ENCODE results near the gene COL8A2. TPM values are rescaled to one million over a fixed set of nuclear protein-coding genes. Genes with fewer than 3 reads are reported as not detected.
A peak's percentile ranks its signal among the peaks of the same experiment; 100 is the strongest.

Gene COL8A2
- total RNA-seq, 1 experiment from 2014 or later: 2.3 TPM

GRCh38 chr1:36088577-36089392 lies 36.2 kb downstream of the COL8A2 start, which contains the start of gene ADPRS:
Gene ADPRS, plus strand, starts transcription at chr1:36088892. Its CDS starts 13 bp downstream, at chr1:36088905.
- H3K36me3 Mint-ChIP-seq: peaks cover 22% of the 10 kb centered on the region
- no peaks in the 10 kb centered on the region for H3K9me3 Mint-ChIP-seq
- H3K4me1 Mint-ChIP-seq: peaks cover 13% of the 10 kb centered on the region
- ChIA-PET CTCF (interaction anchor here (0.8 kb wide), 1 partner anchor 30 kb away, joined by 3 read pairs; no protein-coding TSS in a partner anchor), POLR2A (no interaction called here)
- peak; percentile 61 for ATAC-seq
- H3K4me3 Mint-ChIP-seq: peak within 1 kb of the TSS; percentile 91
- peak within 1 kb of the TSS; percentile 92 for H3K27ac Mint-ChIP-seq
- DNase-seq (ENCODE audit: low spot score): peak; percentile 89
- H3K27me3 Mint-ChIP-seq (ENCODE audit: low read depth): peaks cover 2% of the 10 kb centered on the region
- TF ChIP-seq NFATC4 (CRISPR knock-in tag; IDR thresholded peaks at IDR 0.05): no peak; the same call in 1 of the 2 replicates
- no peak for TF ChIP-seq ZNF425 (CRISPR knock-in tag; conservative IDR thresholded peaks at IDR 0.05)
- 0 out of 2 replicates have a peak, but pooled peaks have one; percentile 84 for TF ChIP-seq AFF4 (CRISPR knock-in tag; IDR thresholded peaks at IDR 0.05; ENCODE audit: borderline replicate concordance)
- TF ChIP-seq ESRRA (CRISPR knock-in tag; IDR thresholded peaks at IDR 0.05; ENCODE audit: borderline replicate concordance): peak; percentile 86; the same call in 1 of the 2 replicates
- peak; percentile 94 for TF ChIP-seq ZBTB21 (CRISPR knock-in tag; IDR thresholded peaks at IDR 0.05; ENCODE audit: borderline replicate concordance)
- TF ChIP-seq RELA (CRISPR knock-in tag; IDR thresholded peaks at IDR 0.05; ENCODE audit: borderline replicate concordance): peak; percentile 85; the same call in 1 of the 2 replicates
- 0 out of 2 replicates have a peak, but pooled peaks have one; percentile 20 for TF ChIP-seq TEAD4 (CRISPR knock-in tag; IDR thresholded peaks at IDR 0.05)
- peak; percentile 98 for TF ChIP-seq HMGXB4 (CRISPR knock-in tag; IDR thresholded peaks at IDR 0.05)
- TF ChIP-seq PREB (CRISPR knock-in tag; IDR thresholded peaks at IDR 0.05; ENCODE audit: borderline replicate concordance): peak; percentile 87
- TF ChIP-seq ZNF121 (CRISPR knock-in tag; IDR thresholded peaks at IDR 0.05): no peak; the same call in 1 of the 2 replicates
- no peak for TF ChIP-seq OVOL2 (CRISPR knock-in tag; IDR thresholded peaks at IDR 0.05; ENCODE audit: borderline replicate concordance)
- peak; percentile 85; the same call in 1 of the 2 replicates for TF ChIP-seq NFE2L1 (CRISPR knock-in tag; IDR thresholded peaks at IDR 0.05)
- TF ChIP-seq ZNF138 (CRISPR knock-in tag; conservative IDR thresholded peaks at IDR 0.05): peak; percentile 95; the same call in 1 of the 2 replicates
- no peak for TF ChIP-seq JAZF1 (CRISPR knock-in tag; IDR thresholded peaks at IDR 0.05)
- peak; percentile 82; the same call in 1 of the 2 replicates for TF ChIP-seq ZNF232 (CRISPR knock-in tag; IDR thresholded peaks at IDR 0.05)
- TF ChIP-seq ZNF423 (CRISPR knock-in tag; IDR thresholded peaks at IDR 0.05): 0 out of 2 replicates have a peak, but pooled peaks have one; percentile 12
- TF ChIP-seq CDX4 (CRISPR knock-in tag; IDR thresholded peaks at IDR 0.05; ENCODE audit: borderline replicate concordance): no peak
- no peak for TF ChIP-seq MXD4 (CRISPR knock-in tag; IDR thresholded peaks at IDR 0.05; ENCODE audit: borderline replicate concordance)
- TF ChIP-seq E2F4 (CRISPR knock-in tag; IDR thresholded peaks at IDR 0.05; ENCODE audit: borderline replicate concordance, low read depth): peak; percentile 79
- peak; percentile 96 for TF ChIP-seq FOXP4 (CRISPR knock-in tag; IDR thresholded peaks at IDR 0.05)
- no peak for TF ChIP-seq ZMAT4 (CRISPR knock-in tag; IDR thresholded peaks at IDR 0.05)
- no peak for TF ChIP-seq NFYB (CRISPR knock-in tag; conservative IDR thresholded peaks at IDR 0.05; ENCODE audit: low read depth)
- TF ChIP-seq GABPB1 (CRISPR knock-in tag; IDR thresholded peaks at IDR 0.05): peak; percentile 94
